Gastroesophageal sphincter (tissue), 4 donors: ENCODE results near the gene COA8. TPM values are rescaled to one million over a fixed set of nuclear protein-coding genes. Genes with fewer than 3 reads are reported as not detected.

Experiments used
- ATAC-seq: fragments of 150-250 bp; one replicate; pipeline ENCODE4 v1.9.1; 2016; ENCODE audit warnings: mild to moderate bottlenecking, moderate library complexity
- H3K27ac ChIP-seq, 4 donors: fragments of 200-600 bp; sonication (generic) in 3 of 4; 1 replicate in 3 of 4; 2 replicates in 1 of 4; pipeline ENCODE4 v1.5.1; 2016 to 2019
- H3K27me3 ChIP-seq: fragments of 200-600 bp; sonication (generic); one replicate; pipeline ENCODE4 v1.5.1; 2019
- H3K36me3 ChIP-seq, 2 donors: fragments of 200-600 bp; sonication (generic); one replicate each; pipeline ENCODE4 v1.5.1; 2019; ENCODE audit warnings: control low read depth in 1 of 2
- H3K4me1 ChIP-seq, 3 donors: fragments of 200-600 bp; sonication (generic); 1 replicate in 2 of 3; 2 replicates in 1 of 3; pipeline ENCODE4 v1.5.1; 2016 to 2019; ENCODE audit warnings: control low read depth in 2 of 3
- H3K4me3 ChIP-seq, 2 donors: fragments of 200-600 bp; sonication (generic); one replicate each; pipeline ENCODE4 v1.5.1; 2019; ENCODE audit warnings: mild to moderate bottlenecking in 1 of 2, moderate library complexity in 1 of 2
- H3K9me3 ChIP-seq, 3 donors: fragments of 200-600 bp; sonication (generic); one replicate each; pipeline ENCODE4 v1.5.1; 2017 to 2019; ENCODE audit warnings: control low read depth in 2 of 3
- CTCF ChIP-seq, 4 experiments: fragments of 200-600 bp in 2 of 4; fragments of 450-650 bp in 2 of 4; sonication (generic) in 1 of 4; IDR thresholded peaks; one replicate each; pipeline ENCODE4 v1.5.1; 2017 to 2019; ENCODE audit warnings: antibody characterized with exemption in 4 of 4, mild to moderate bottlenecking in 2 of 4, moderate library complexity in 2 of 4
- EP300 ChIP-seq: sonication (generic); formaldehyde crosslinking; IDR thresholded peaks from one replicate; pipeline ENCODE4 v1.6.1; 2017; ENCODE audit warnings: antibody characterized with exemption, mild to moderate bottlenecking
- POLR2A ChIP-seq, 2 donors: fragments of 450-650 bp; IDR thresholded peaks; one replicate each; pipeline ENCODE4 v1.6.1; 2017; ENCODE audit warnings: antibody characterized with exemption in 2 of 2, mild to moderate bottlenecking in 2 of 2, moderate library complexity in 1 of 2
- POLR2AphosphoS5 ChIP-seq: sonication (generic); formaldehyde crosslinking; IDR thresholded peaks from one replicate; pipeline ENCODE4 v1.6.1; 2017; ENCODE audit warnings: antibody characterized with exemption
- WGBS, 2 donors: methylation state at CpG; one replicate each; pipeline ENCODE4 v1.1.5; 2018; ENCODE audit warnings: low coverage in 1 of 2; 5-methylcytosine and 5-hydroxymethylcytosine counted together
- total RNA-seq, 4 donors: library from RNA; depleted of rRNA; stranded (reverse); fragments of >200 nt; gene quantifications; one replicate each; pipeline ENCODE4 v1.1.0, GENCODE V29; 2016

Gene COA8
- total RNA-seq, 4 donors from 2014 or later = 25.8 to 41.4 (median 28.4) TPM

GRCh38 chr14:103520269-103520656 lies 42.5 kb upstream of the COA8 start:
- Histone ChIP-seq H3K27ac (peak overlapping the region; percentile 97 to 99 (median 98)), H3K4me3 (peak overlapping the region; percentile 84 to 93)

GRCh38 chr14:103520657-103521437 lies 41.9 kb upstream of the COA8 start:
- Histone ChIP-seq H3K27ac (peak overlapping the region; percentile 97 to 99 (median 98)), H3K27me3 (no peaks in the 10 kb centered on the region), H3K36me3 (peaks cover 0 to 14% of the 10 kb centered on the region in 2 donors), H3K4me3 (peak overlapping the region; percentile 84 to 93), H3K9me3 (no peaks in the 10 kb centered on the region), H3K4me1 (peaks cover 0 to 73% (median 37%) of the 10 kb centered on the region in 3 donors)
- 0% methylated on average over 7 to 10 of the region's 66 CpGs for WGBS, 2 donors
- ATAC-seq = peak; percentile 60
- TF ChIP-seq POLR2A (IDR thresholded peaks at IDR 0.05) = peak in 1 of 2 donors; percentile 42
- TF ChIP-seq POLR2AphosphoS5 = peak; percentile 80
- TF ChIP-seq CTCF (IDR thresholded peaks at IDR 0.05) = peak in 3 of 4 experiments; percentile 65 to 83 (median 78)
- TF ChIP-seq EP300 = no peak

More at GRCh38 chr14:103520269-103520656, 42.5 kb upstream of the COA8 start:
- Histone ChIP-seq H3K36me3 (peaks cover 0 to 14% of the 10 kb centered on the region in 2 donors), H3K27me3 (no peaks in the 10 kb centered on the region), H3K4me1 (peaks cover 0 to 73% (median 37%) of the 10 kb centered on the region in 3 donors), H3K9me3 (no peaks in the 10 kb centered on the region)
- no peak for ATAC-seq
- WGBS, 2 donors = 48% methylated on average over 2 of the region's 10 CpGs; no CpG with 5 or more reads in 1 of the 2 donors
- TF ChIP-seq POLR2AphosphoS5 = no peak
- no peak for TF ChIP-seq EP300
- TF ChIP-seq POLR2A (IDR thresholded peaks at IDR 0.05) = no peak

GRCh38 chr14:103521438-103521950 lies 41.3 kb upstream of the COA8 start:
- Histone ChIP-seq H3K27me3 (no peaks in the 10 kb centered on the region), H3K9me3 (no peaks in the 10 kb centered on the region), H3K4me1 (peaks cover 0 to 80% (median 37%) of the 10 kb centered on the region in 3 donors), H3K36me3 (peaks cover 0 to 14% of the 10 kb centered on the region in 2 donors), H3K4me3 (peak overlapping the region; percentile 84 to 93), H3K27ac (peak overlapping the region; percentile 97 to 99 (median 98))
- TF ChIP-seq EP300 (no peak), POLR2A (IDR thresholded peaks at IDR 0.05) (peak; percentile 12 to 21), POLR2AphosphoS5 (no peak)
- WGBS, 2 donors = 0% methylated on average over 3 of the region's 77 CpGs; no CpG with 5 or more reads in 1 of the 2 donors
- peak; percentile 66 for ATAC-seq

- H3K27ac ChIP-seq = peak overlapping the region; percentile 97 to 99 (median 98)
- H3K36me3 ChIP-seq = peaks cover 0 to 14% of the 10 kb centered on the region in 2 donors
- no CpG with 5 or more reads among the region's 74 CpGs for WGBS, 2 donors
- no peaks in the 10 kb centered on the region for H3K27me3 ChIP-seq
- peak overlapping the region; percentile 84 to 93 for H3K4me3 ChIP-seq
- ATAC-seq = no peak
- peaks cover 0 to 84% (median 37%) of the 10 kb centered on the region in 3 donors for H3K4me1 ChIP-seq
- TF ChIP-seq POLR2A (IDR thresholded peaks at IDR 0.05) (no peak), EP300 (no peak), POLR2AphosphoS5 (no peak), CTCF (IDR thresholded peaks at IDR 0.05) (no peak)
- no peaks in the 10 kb centered on the region for H3K9me3 ChIP-seq
Observed at GRCh38 chr14:103521951-103522563, 40.7 kb upstream of the COA8 start.

GRCh38 chr14:103522649-103523574 lies 39.8 kb upstream of the COA8 start, which contains the start of gene CKB:
Gene CKB (minus strand): TSS chr14:103522830. CDS start chr14:103522493, 337 bp downstream.
- 15 to 80% methylated on average over 1 to 3 of the region's 107 CpGs for WGBS, 2 donors
- Histone ChIP-seq H3K4me1 (peaks cover 0 to 86% (median 41%) of the 10 kb centered on the region in 3 donors), H3K27me3 (no peaks in the 10 kb centered on the region), H3K9me3 (no peaks in the 10 kb centered on the region), H3K27ac (peak within 1 kb of the TSS; percentile 97 to 99 (median 98)), H3K36me3 (peaks cover 0 to 14% of the 10 kb centered on the region in 2 donors), H3K4me3 (peak within 1 kb of the TSS; percentile 84 to 93)
- peak in 1 of 4 experiments; percentile 11 for TF ChIP-seq CTCF (IDR thresholded peaks at IDR 0.05)
- peak; percentile 91 for TF ChIP-seq POLR2AphosphoS5
- TF ChIP-seq EP300 = no peak
- TF ChIP-seq POLR2A (IDR thresholded peaks at IDR 0.05) = peak; percentile 97 to 99
- peak; percentile 63 for ATAC-seq
